Measurements from ENCODE around the gene BRMS1.

Gene BRMS1

DNA sequence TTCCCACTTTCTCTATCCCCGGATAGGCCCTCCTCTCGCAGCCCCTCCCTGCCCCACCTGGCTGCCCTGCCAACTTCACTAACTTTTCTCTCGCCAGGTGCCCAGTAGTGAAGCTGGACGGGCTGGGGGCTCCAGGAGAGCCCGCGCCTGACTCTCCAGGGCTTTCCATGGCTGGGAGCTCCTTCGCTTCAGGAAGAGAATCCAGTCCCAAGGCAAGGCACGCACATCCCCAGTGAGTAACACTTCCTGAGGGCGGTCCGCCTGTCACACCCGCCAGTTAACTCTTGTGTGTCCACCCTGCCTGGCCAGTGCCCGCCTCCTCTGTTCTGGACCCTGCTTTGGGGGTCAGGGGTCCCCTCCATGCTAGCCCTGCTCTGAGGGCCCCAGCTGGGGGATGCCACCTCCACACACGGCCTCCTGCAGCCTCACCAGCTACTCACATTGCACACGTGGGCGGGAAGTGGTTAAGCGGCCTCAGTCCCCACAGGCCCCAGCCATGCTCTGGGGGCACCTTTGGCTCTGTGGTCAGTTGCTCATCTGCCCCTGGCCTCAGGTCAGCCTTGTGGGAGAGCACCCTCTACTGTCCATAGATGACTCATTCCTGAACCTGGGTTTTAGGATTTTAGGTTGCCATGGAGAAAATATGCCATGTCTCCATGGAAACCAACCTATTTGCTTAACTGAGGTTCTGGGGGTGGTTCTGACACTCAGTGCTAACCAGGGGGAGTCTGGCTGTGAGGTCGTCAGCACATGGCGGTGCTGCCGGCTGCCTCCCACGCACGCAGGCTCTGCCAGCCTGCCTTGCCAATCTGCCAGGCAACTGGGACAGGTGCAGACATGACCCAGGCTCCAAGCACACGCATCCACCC, 8.4 kb downstream of the BRMS1 start, which contains the start of gene RIN1:
TSS of gene RIN1 (minus strand) at position 201 of the 869 bp plus-strand sequence. CDS start at position 169, 32 bp downstream.
- DNase-seq: peak; percentile 54

DNA sequence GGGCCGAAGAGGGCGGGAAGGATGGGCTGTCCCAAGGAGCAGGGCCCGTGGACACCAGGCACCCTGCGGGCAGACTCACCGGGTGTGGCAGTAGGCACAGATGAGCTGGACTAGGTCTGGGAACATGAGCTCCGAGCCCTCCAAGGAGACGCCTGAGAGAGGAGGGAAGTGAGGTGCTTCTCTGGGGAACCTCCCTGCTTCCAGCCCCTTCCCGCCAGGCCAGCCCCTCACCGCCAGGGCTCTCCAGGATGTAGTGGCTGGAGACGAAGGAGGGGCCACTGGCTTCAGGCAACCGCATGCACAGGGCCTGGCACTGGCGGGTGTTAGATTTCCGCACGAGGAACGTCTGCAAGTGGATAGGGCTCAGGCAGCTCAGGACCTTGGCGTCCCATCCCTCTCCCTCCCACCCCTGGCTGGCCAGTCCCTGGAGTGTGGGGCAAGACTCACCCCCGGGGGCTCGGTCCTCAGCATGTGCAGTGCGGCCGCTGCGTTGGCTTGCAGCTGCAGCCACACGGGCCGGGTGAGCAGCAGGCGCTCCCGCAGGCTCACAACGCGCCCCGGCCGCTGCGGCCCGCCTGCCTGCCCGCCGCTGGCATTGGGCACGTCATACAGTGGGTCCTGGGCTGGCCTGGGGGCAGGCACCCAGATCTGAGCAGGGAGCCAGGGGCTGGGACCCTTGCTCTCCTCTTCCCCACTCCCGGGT, 9.2 kb downstream of the BRMS1 start:
- no peak for DNase-seq

DNA sequence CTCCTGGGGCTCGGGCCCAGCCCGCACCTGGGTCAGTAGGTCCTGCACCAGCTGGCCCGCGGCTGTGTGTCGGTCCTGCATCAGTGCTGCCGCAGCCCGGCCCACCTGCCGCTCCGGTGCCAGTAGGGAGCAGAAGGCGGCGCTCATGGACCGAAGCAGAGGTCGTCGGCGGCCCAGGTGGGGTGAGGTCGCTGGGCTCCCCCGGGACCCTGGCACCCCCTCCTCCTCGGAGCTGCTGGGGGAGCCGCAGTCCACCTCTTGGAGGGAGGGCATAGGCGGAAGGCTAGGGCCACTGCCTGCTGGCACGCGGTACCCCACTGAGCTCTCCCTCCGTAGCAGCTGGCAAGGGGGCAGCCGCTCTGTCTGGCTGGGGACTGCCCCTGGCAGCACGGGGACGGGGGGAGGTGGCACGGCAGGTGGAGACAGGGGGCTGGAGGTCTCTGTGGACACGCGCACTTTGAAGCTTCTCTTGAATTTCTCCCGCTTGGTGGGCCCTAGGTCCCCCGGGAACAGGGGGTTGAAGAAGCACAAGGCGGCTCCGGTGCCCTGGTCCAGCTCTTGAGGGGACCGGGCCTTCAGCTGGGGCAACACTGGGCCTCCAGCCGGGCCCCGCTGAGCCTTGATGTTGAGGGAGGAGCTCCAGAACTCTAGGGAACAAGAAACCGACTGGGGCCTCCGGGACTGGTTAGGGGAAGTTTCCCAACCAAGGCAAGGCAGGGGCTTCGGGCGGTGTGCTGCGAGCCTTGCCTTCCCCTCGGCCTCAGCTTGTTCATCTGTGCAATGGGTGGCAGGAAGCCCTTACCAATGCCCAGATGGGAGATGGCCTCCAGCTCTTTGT, 10.1 kb downstream of the BRMS1 start:
- DNase-seq: no peak

DNA sequence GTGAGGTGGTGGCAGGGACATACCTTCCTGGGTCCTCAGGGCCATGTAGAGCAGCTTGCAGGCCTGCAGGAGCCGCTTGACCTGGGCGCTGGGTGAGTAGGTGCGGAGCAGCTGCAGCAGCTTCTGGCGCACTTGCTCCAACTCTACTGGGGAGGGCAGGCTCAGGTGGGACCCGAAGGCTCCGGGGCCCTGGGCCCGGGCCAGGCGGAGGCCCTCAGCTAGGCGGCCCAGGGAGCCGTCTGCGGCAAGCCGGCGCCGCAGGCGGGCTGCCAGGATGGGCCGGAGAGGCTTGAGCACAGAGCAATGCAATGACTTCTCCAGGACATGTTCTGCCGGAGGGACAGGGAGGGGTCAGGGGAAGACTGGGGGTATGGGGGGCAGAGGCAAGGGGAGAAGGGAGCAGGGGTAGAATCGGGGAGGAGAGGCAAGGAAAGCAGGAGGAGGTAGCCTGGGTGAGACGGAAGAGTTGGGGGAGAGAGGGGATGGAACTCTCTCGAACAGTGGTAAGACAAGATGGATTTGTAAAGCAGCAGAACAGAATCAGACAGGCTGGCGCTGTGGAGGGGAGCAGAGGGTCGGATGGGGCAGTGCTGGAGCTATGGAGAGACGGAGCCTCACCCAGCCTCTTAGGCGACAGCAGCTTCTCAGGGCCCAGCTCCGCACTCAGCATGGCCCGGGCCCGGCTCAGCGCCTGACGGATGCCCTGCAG, 10.9 kb downstream of the BRMS1 start:
- DNase-seq: no peak

DNA sequence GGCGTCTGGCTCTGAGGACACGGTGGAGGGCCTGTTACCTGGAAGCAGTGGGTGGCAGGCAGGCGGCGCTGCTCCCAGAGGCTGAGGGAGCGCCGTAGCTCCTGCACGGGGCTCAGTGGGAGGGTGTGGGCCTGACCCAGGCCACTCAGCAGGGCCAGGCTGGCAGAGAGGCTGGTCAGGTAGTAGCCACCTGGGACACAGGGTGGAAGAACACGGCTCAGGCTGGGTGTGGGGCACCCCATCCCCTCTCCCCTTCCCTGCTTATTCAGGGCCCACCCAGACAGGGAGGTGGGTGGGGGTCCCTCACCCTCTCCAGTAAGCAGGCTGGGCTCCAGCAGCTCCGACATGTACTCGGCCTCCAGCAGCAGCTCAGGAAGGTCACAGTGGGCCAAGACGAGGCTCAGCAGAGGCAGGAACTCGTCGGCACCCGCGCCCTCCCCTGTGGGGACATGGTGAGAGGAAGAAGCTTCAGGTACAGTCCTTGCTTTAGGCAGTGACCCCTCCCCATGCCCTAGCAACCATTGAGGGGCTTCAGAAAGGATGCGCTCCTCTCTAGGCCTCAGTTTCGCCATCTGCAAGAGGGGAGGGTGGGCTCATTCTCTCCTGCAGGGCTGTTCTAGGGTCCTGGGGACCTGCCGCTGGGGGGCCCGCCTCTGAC, 11.6 kb downstream of the BRMS1 start:
- no peak for DNase-seq

DNA sequence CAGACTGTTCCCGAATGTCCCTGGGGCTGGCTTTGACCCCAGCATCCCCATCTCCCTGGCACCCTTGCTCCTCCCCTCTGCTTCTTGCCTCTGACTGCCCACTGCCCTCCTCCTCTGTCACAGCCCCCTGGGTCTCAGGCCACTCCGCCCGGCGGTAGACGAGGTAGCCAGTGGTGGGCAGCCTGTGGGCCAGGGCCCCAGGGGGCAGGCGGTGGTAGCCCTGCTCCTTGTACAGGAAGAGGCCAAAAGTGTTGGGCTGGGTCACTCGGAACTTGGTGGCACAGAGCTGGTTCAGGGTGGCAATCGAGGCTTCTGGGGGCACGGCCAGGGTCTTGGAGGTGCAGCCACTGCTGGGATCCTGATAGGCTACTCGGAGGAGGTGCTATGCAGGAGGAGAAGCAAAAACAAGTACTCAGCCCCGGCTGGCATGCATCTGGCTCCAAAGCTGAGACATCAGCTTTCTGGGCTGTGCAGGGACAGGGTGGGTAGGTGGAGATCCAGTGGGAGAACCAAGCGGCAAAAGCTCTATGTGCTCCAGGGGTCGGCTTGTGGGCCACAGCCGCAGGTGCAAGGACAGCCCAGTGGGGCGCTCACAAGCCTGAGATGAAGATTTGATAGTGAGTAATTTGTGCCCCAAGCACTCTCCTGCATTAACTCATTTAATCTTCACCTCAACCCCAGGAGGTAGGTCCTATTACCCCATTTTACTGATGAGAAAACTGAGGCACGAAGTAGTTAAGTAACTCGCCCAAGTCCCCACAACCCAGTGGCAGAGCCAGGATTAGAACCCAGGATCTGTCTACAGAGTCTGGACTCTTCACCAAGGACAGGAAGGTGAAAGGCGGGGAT, 12.3 kb downstream of the BRMS1 start:
- DNase-seq: no peak

DNA sequence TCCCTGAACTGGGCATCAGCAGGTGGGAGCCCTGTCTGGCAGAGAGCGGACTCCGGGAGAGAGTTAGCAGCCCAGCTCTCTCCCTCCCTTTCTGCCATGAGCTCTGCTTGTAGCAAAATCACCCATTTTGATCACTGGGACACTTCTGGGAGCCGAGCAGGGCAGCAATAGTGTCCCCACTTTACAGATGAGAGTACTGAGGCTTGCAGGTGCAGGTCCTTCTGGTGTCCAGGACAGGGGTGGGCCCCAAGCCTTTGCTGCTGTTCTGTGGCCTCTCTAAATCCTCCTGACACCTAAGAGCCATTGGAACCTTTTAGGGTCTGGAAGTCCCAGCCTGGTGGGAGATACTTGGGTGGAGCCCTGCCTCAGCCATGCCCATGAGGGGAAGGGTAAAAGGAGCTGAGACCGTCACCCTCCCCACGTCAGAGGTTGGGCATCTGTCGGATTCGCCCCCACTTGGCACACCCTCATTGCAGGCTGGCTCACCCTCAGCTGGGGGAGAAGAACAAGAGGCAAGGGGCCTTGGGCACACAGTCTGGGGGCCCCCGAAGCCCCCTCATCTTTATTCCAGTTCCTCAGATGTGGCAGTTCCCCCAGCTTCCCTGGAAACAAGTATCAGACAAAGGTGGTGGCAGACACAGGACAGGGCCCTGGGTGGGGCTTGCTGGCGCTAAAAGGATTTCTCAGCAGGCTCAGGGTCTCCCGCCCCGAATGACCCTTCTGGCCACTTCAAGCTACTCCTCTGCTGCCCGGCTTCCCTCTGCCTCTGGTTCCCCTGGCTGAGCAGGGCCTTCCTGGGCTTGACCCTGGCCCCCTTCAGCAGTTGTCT, 13.1 kb downstream of the BRMS1 start:
- no peak for DNase-seq

DNA sequence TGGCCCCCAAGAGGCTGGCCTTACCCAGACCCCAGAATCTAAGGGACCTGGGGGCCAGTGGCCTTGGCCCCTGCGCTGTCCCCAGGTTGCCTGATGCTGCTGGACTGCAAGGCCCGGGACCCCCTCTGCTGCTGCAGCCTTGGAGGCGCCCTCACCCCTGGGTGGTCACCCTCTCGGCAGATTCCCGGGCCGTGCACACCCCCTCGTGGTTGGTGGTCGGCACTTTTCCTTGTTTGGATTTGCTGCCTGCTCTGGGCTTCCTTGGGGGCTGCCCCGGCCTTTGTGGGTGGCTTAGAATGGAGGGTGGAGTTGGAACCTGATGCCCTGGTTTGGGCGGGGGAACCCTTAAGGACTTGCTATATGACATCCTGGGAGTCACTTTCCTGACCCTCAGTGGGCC, 14.0 kb downstream of the BRMS1 start:
- DNase-seq: no peak

DNA sequence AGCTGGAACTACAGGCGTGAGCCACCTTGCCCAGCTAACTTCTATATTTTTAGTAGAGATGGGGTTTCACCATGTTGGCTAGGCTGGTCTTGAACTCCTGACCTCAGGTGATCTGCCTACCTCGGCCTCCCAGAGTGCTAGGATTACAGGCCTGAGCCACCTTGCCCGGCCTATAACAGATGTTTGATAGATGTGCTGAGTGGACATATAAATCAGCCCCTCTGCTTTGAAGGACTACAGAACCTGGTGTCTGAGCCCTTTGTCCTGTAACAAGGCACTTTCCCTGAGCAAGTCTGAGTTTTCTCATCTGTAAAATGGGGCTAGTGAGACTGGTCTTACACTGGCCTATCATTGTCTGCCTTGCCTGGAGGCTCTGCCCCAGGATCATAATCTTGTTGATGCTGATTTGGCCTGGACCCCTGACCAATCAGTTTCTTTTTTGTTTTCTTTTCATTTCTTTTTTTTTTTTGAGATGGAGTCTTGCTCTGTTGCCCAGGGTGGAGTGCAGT, 15.7 kb downstream of the BRMS1 start:
- no peak for DNase-seq

DNA sequence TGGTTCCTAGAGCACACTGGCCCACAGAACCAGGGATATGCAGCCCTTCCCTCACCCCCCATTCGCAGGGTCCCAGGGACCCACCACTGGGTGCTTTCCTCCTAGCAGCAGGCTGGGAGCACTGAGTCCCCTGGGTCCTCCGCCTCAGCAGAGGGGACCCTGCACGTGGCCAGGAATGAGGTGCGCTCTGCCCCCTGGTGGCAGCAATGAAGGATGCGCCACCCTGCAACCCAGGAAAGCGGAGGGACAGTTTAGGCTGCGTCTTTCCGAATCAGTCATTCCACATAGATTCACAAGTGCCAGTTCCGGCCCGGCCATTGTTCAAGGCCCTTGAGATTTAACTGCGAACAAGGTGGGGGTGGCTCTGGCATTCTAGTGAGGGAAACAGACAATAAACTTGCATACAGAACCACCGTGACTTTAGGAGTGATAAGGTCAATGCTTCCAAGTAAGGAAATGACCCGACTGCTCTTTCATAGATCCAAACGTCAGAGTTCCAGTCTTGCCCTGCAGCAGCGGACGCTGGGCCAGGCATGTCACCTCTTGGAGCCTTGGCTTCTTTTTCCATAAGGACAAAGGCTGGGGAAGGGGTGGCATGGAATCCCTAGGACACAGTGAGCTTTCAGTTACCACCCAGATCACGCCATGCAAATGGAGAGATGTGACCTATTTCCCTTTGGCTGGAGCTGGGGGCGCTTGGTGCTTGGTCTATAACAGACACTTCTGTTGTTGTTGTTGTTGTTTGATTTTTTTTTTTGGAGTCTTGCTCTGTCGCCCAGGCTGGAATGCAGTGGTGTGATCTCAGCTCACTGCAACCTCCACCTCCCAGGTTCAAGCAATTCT, 16.4 kb downstream of the BRMS1 start:
- peak; percentile 86 for DNase-seq

DNA sequence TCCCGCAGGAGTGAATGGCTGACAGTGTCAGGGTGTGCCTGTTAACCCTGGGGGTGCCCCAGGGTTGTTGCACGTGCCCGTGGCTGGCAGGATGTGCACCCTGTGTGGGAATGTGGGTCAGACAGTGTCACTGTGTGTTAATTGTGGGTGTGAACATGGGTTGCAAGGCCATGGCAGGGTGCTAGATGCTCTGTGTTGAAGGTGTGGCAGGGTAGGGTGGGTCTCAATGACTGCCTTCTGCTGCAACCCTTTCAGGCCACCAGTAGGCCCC, 16.9 kb downstream of the BRMS1 start:
- DNase-seq: peak; percentile 69

DNA sequence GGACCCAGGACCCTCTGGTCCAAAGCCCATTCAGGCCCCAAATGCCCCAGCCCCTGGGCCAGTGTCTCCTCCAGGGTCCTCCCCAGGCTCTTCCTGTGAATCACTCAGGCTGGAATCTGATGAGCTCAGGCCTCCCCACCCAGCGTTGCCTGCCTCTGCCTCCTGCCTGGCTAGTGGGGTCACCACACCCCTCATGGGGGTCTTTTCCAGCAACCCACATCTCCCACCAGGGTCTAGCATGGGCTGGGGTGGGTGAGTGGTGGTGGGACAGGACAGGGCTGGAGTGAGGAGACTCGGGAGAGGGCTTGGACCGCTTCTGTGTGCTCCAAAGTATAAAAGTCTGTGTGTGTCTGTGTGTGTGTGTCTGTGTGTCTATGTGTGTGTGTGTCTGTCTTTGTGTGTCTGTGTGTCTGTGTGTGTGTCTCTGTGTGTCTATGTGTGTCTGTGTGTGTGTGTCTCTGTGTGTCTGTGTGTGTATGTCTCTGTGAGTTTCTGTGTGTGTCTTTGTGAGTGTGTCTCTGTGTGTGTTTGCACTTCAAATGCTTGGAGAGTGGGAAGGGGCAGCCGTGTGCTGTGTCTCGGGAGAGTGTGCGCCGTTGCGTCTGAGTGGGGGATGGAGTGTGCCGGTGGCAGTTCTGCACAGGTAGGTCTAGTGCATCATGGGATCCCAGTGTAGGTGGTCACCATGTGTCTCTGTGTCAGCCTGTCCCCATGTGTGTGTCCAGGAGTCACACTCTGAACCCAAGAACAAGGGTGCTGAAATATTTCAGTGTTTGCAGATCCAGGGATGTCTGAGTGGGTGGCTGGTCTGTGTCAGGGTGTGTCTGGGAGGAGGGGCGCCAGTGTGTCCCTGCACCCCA, 17.5 kb downstream of the BRMS1 start:
- no peak for DNase-seq

DNA sequence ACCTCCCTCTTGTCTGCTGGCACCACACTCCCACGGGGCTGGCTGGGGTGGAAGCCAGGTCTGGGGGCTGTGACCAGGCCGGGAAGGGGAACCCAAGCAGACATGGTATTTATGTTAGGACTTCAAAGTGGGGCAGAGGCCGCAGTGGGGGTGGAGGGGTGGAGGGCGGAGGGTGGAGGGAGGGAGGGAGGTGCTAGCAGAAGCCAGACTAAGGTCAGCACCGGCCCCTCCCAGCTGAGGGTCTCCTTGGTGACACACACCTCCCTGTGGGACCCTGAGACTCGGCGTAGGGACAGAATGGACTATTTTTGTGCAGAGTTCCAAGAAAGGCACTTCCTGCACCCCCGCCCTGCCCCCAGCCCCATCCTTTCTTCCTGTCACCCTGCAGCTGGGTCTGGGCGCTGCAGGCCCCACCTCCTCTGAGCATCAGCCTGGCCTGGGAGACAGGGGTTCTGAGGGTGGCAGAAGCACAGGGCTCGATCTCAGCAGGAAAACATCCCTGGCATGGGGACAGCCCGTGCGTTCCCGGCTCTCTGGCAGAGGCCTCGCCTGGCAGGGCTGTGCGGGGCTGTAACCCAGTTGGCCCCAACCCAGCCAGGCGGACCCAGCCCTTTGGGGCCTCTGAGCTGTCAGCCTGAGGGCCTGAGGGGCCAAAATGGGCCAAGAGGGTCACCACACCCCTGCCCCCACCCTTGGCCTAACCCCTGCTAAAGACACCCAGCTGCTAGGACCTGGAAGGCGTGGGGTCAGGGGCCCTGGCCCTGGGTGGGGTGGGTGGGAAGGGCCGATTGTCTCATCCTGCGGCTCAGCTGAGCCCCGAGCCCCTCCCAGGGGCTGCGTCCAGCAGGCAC, 18.4 kb downstream of the BRMS1 start:
- peak; percentile 37 for DNase-seq

DNA sequence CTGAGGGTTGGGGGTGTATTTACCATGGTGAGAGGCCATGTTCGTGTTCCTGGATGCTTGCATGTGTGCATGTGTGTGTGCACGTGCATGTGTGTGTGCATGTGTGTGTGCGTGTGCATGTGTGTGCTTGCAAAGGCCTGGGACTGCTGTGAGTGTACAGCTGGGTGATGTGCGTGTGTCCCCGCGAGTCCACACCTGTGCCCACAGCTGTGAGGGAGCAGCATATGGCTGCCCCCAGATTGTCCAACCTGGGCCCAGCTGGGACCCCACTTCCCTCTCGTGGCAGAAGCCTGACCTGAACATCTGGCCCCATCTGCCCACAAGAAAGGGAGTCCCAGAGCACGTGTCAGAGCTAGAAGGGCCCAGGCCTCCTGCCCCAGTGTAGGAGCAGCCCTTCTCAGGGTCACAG, 19.6 kb downstream of the BRMS1 start:
- DNase-seq: no peak

DNA sequence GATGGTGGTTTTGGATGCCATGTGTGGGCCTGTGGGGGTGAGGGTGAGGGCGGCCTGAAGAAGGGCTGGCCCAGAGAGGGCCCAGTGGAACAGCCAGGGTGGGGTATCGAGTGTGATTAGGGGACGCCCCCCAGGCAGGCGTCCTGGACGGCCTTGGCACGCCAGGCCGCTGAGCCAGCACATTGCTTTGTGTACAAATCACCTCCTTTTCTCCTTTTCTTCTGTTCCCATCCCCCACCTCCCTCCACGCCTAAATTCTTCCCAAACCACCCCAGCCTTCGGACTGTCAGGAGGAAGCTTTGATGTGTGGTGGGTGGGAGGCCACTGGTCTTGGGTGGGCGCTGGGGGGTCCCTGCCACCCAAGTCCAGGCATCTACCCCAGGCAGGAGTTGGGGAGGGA, 20.2 kb downstream of the BRMS1 start:
- no peak for DNase-seq

DNA sequence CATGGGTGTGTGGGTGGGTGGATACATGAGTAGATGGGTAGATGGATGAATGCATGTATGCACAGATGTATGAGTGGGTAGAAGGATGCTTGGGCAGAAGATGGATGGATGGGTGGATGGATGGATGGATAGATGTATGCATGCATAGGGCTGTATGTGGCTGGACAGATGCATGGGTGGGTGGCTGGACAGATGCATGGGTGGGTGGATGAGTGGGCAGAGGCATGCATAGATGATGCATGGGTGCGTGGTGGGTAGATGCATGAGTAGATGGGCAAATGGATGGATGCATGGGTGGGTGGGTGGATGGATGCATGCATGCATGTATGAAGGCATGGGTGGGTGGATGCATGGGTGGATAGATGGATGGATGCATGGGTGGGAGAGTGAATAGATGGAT, 21.2 kb downstream of the BRMS1 start:
- DNase-seq: no peak

DNA sequence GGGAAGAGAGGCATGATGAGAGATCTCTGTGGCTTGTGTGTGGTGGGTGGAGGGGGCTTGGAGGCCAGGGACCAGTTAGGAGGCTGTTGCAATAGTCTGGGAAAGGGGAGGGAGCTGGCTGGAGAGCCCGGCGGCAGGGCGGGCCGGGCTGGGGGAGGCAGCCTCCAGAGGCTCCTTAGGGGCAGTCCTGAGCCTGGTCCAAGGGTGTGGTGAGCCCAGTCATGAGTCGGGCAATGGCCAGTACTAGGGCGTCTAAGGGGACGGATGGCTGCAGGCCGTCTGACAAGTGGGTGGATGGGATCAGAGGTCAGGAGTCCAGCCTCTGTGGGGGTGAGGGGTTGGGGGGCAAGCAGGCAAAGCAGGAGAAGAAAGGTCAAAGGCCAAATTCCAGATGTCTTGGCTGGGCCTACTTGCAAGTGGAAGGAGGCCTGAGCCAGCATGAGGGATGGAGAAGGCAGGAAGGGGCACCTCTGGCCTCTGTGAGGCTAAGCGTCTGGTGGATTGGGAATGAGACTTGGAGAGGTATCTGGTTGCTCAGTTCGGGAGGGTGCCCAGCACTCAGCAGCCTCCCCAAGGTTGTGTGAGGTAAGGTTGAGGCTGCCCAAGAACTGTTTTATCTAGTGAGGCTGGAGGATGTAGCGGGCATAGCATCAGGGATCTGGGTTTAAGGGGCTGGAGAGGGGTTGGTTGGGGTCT, 22.0 kb downstream of the BRMS1 start:
- DNase-seq: no peak
